ENCODE data around the gene URB2. TPM values are rescaled to one million over a fixed set of nuclear protein-coding genes. Genes with fewer than 3 reads are reported as not detected.

URB2 gene
- polyA plus RNA-seq, 1 donor, result 6.7 TPM

DNA sequence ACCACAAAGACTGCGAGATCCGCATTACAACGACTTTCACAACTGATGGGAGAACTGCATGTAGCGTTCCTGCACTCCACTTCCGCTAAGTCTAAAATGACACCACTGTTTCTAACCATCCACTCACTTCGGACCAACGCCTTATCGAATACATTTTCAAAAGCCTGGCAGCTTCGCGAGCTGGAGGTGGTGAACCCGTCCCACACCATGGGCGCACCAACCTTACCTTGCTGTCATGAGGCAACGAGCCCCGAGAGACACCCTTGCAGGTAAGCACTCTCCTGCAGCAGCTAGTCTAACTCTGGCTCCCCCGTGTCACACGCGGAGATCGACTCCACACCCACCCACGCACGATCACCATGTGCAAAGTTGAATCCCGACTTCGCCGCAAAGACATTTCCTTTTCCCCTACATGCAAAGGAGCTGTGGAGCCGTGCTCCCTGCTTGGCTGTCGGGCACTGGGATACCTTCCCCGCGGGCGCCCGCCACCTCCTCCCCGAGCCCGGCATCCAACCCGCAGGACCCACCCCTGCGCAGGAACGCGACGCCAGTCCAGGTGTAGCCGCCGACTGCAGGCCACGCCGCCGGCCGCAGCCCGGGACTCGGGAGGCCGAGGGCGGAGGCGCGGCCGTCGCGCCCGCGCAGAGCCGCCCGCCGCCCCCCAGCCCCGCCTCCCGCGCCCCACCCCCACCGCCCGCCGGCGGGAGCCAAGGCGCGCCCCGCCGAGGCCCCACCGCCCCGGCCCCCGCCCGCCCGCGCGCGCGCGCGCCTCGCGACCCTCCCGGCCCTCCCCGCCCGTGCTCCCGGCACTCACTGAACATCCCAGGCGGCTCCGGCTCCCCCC is 754 bp upstream of the URB2 start:
- no peaks in the 10 kb centered on the region for H3K9me3 ChIP-seq (ENCODE audit: control insufficient read depth, low read depth, low read length)
- peak overlapping the region; percentile 68 for H3K4me3 ChIP-seq (ENCODE audit: low read length)
- peaks cover 9% of the 10 kb centered on the region for H3K4me1 ChIP-seq (ENCODE audit: control insufficient read depth, insufficient read depth, low read length)
- peak overlapping the region; percentile 34 for H3K27ac ChIP-seq (ENCODE audit: low read length)
- H3K27me3 ChIP-seq (ENCODE audit: control insufficient read depth, insufficient read depth, low read length), result no peaks in the 10 kb centered on the region
- WGBS (ENCODE audit: insufficient coverage, low lambda C conversion rate), result no CpG with 5 or more reads among the region's 86 CpGs
- DNase-seq, result peak; percentile 37 to 75
- no peaks in the 10 kb centered on the region for H3K36me3 ChIP-seq (ENCODE audit: control insufficient read depth, insufficient read depth, low read length)

GRCh38 chr1:229627003-229627402 is 956 bp downstream of the URB2 start:
- Histone ChIP-seq H3K4me3 (ENCODE audit: low read length) (peak overlapping the region; percentile 86), H3K27me3 (ENCODE audit: control insufficient read depth, insufficient read depth, low read length) (no peaks in the 10 kb centered on the region), H3K4me1 (ENCODE audit: control insufficient read depth, insufficient read depth, low read length) (peaks cover 9% of the 10 kb centered on the region), H3K36me3 (ENCODE audit: control insufficient read depth, insufficient read depth, low read length) (no peaks in the 10 kb centered on the region), H3K27ac (ENCODE audit: low read length) (no peak overlapping the region), H3K9me3 (ENCODE audit: control insufficient read depth, low read depth, low read length) (no peaks in the 10 kb centered on the region)
- no peak for DNase-seq
- 13% methylated on average over 3 of the region's 4 CpGs for WGBS (ENCODE audit: insufficient coverage, low lambda C conversion rate)

- no peaks in the 10 kb centered on the region for H3K9me3 ChIP-seq (ENCODE audit: control insufficient read depth, low read depth, low read length)
- DNase-seq, result no peak
- WGBS (ENCODE audit: insufficient coverage, low lambda C conversion rate), result 80% methylated on average over 1 of the region's 2 CpGs
Measured at GRCh38 chr1:229629261-229629660, 3.2 kb downstream of the URB2 start.

DNA sequence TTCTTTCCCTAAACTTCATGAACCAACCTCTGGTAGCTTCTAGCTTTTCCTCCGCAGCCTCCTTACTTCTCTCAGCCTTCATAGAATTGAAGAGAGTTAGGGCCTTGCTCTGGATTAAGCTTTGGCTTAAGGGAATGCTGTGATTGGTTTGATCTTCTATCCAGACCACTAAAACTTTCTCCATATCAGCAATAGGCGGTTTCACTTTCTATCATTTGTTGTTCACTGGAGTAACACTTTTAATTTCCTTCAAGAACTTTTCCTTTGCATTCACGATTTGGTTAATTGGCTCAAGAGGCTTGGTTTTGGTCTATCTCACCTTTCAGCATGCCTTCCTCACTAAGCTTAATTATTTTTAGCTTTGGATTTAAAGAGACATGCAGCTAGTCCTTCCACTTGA is 5.1 kb downstream of the URB2 start:
- no peak overlapping the region for H3K27ac ChIP-seq (ENCODE audit: low read length)
- no peak overlapping the region for H3K4me3 ChIP-seq (ENCODE audit: low read length)
- 83% methylated on average over 1 of the region's 3 CpGs for WGBS (ENCODE audit: insufficient coverage, low lambda C conversion rate)
- H3K4me1 ChIP-seq (ENCODE audit: control insufficient read depth, insufficient read depth, low read length), result peaks cover 4% of the 10 kb centered on the region
- no peaks in the 10 kb centered on the region for H3K27me3 ChIP-seq (ENCODE audit: control insufficient read depth, insufficient read depth, low read length)
- peaks cover 19% of the 10 kb centered on the region for H3K36me3 ChIP-seq (ENCODE audit: control insufficient read depth, insufficient read depth, low read length)
- no peaks in the 10 kb centered on the region for H3K9me3 ChIP-seq (ENCODE audit: control insufficient read depth, low read depth, low read length)
- no peak for DNase-seq

More at GRCh38 chr1:229629261-229629660, 3.2 kb downstream of the URB2 start:
- no peak overlapping the region for H3K4me3 ChIP-seq (ENCODE audit: low read length)
- H3K27ac ChIP-seq (ENCODE audit: low read length), result no peak overlapping the region
- H3K36me3 ChIP-seq (ENCODE audit: control insufficient read depth, insufficient read depth, low read length), result peaks cover 5% of the 10 kb centered on the region
- H3K4me1 ChIP-seq (ENCODE audit: control insufficient read depth, insufficient read depth, low read length), result peaks cover 8% of the 10 kb centered on the region
- H3K27me3 ChIP-seq (ENCODE audit: control insufficient read depth, insufficient read depth, low read length), result no peaks in the 10 kb centered on the region

DNA sequence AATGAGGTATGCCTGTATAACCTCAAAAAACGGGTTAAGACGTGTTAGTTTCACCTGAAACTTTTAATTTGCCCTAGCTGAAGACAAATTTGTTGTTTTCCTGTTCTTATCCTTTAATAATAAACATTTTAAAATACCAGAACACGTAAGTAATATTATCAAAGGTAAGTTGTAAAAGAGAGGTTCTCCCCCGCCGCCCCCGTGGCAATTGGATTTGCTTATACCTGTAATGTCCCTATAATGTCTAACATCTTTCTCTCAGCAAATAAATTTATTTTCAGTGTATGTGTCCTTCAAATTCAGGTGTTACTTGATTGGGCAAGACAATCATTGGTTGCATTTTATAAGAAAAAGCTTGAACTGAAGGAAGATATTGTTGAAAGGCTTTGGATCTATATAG is 5.9 kb downstream of the URB2 start:
- peaks cover 4% of the 10 kb centered on the region for H3K4me1 ChIP-seq (ENCODE audit: control insufficient read depth, insufficient read depth, low read length)
- no peak for DNase-seq
- no peak overlapping the region for H3K27ac ChIP-seq (ENCODE audit: low read length)
- H3K27me3 ChIP-seq (ENCODE audit: control insufficient read depth, insufficient read depth, low read length), result no peaks in the 10 kb centered on the region
- peaks cover 28% of the 10 kb centered on the region for H3K36me3 ChIP-seq (ENCODE audit: control insufficient read depth, insufficient read depth, low read length)
- H3K9me3 ChIP-seq (ENCODE audit: control insufficient read depth, low read depth, low read length), result no peaks in the 10 kb centered on the region
- H3K4me3 ChIP-seq (ENCODE audit: low read length), result no peak overlapping the region
- 100% methylated on average over 2 of the region's 6 CpGs for WGBS (ENCODE audit: insufficient coverage, low lambda C conversion rate)

- no peaks in the 10 kb centered on the region for H3K27me3 ChIP-seq (ENCODE audit: control insufficient read depth, insufficient read depth, low read length)
- DNase-seq, result no peak
- no peak overlapping the region for H3K27ac ChIP-seq (ENCODE audit: low read length)
- H3K4me3 ChIP-seq (ENCODE audit: low read length), result no peak overlapping the region
- no peaks in the 10 kb centered on the region for H3K4me1 ChIP-seq (ENCODE audit: control insufficient read depth, insufficient read depth, low read length)
- no peaks in the 10 kb centered on the region for H3K9me3 ChIP-seq (ENCODE audit: control insufficient read depth, low read depth, low read length)
- no CpG with 5 or more reads among the region's 9 CpGs for WGBS (ENCODE audit: insufficient coverage, low lambda C conversion rate)
- H3K36me3 ChIP-seq (ENCODE audit: control insufficient read depth, insufficient read depth, low read length), result peaks cover 48% of the 10 kb centered on the region
Measured at GRCh38 chr1:229636042-229636441, 10.0 kb downstream of the URB2 start.

DNA sequence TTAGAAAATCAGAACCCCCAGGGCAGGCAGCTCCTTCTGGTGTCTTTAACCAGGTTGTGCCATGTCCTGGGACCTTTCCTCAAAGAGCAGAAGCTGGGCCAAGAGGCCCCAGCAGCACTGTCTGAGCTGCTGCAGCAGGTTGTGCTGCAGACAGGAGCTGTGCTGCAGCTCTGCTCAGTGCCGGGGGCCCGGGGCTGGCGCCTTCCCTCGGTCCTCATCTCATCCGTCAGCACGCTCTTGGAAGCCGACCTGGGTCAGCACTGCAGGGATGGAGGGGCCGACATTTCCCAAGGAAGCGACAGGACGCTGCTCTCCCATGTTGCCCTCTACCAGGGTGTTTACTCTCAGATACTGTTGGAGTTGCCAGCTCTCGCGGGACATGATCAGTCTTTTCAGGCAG is 11.7 kb downstream of the URB2 start:
- H3K36me3 ChIP-seq (ENCODE audit: control insufficient read depth, insufficient read depth, low read length), result peaks cover 47% of the 10 kb centered on the region
- no peaks in the 10 kb centered on the region for H3K4me1 ChIP-seq (ENCODE audit: control insufficient read depth, insufficient read depth, low read length)
- 60% methylated on average over 1 of the region's 12 CpGs for WGBS (ENCODE audit: insufficient coverage, low lambda C conversion rate)
- H3K27me3 ChIP-seq (ENCODE audit: control insufficient read depth, insufficient read depth, low read length), result no peaks in the 10 kb centered on the region
- no peak overlapping the region for H3K27ac ChIP-seq (ENCODE audit: low read length)
- no peak overlapping the region for H3K4me3 ChIP-seq (ENCODE audit: low read length)
- H3K9me3 ChIP-seq (ENCODE audit: control insufficient read depth, low read depth, low read length), result no peaks in the 10 kb centered on the region
- DNase-seq, result no peak

- Histone ChIP-seq H3K9me3 (ENCODE audit: control insufficient read depth, low read depth, low read length) (no peaks in the 10 kb centered on the region), H3K4me1 (ENCODE audit: control insufficient read depth, insufficient read depth, low read length) (no peaks in the 10 kb centered on the region), H3K27me3 (ENCODE audit: control insufficient read depth, insufficient read depth, low read length) (no peaks in the 10 kb centered on the region), H3K27ac (ENCODE audit: low read length) (no peak overlapping the region), H3K36me3 (ENCODE audit: control insufficient read depth, insufficient read depth, low read length) (peaks cover 54% of the 10 kb centered on the region), H3K4me3 (ENCODE audit: low read length) (no peak overlapping the region)
- no peak for DNase-seq
- WGBS (ENCODE audit: insufficient coverage, low lambda C conversion rate), result no CpG with 5 or more reads among the region's 12 CpGs
Measured at GRCh38 chr1:229640455-229640854, 14.4 kb downstream of the URB2 start.

DNA sequence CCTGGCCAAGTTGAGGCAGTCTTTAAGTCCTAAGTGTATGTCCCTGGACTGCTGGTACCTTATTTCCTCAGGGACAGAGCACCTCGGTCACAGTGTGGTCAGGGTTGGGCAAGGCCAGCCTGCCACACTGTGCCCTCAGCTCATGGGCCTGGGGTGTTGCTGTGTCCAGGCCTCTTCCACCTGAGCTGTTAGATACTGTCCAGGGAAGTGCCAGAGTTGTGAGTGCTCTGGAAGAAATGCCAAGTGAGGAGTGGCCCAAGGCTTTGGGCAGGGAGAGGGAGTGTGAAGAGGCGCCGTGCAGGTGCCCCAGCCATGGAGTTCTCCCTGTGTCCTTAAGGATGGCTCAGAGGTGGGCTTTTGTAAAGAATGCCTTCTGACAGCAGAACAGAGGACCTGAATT is 15.3 kb downstream of the URB2 start:
- H3K9me3 ChIP-seq (ENCODE audit: control insufficient read depth, low read depth, low read length), result no peaks in the 10 kb centered on the region
- no peak overlapping the region for H3K27ac ChIP-seq (ENCODE audit: low read length)
- H3K36me3 ChIP-seq (ENCODE audit: control insufficient read depth, insufficient read depth, low read length), result peaks cover 54% of the 10 kb centered on the region
- H3K4me3 ChIP-seq (ENCODE audit: low read length), result no peak overlapping the region
- H3K4me1 ChIP-seq (ENCODE audit: control insufficient read depth, insufficient read depth, low read length), result no peaks in the 10 kb centered on the region
- no CpG with 5 or more reads among the region's 3 CpGs for WGBS (ENCODE audit: insufficient coverage, low lambda C conversion rate)
- no peak for DNase-seq
- no peaks in the 10 kb centered on the region for H3K27me3 ChIP-seq (ENCODE audit: control insufficient read depth, insufficient read depth, low read length)

DNA sequence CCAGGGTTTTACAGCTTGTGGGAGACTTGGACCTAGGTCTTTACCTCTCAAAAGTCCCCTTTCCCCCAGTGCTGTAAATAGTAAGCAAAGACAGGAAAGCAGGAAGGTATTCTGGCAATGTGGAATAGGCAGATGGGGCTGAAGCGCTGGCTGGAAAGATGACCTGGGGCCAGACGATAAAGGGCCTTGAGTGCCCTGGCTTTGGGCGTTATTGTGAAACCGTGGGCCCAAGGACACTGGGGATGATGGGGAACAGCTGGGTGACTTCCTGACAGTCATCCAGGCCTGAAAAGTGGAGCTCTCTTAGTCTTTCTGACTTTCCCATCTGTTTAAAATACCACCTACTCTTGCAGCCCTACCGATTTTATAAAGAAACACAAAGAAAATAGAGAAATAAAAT is 16.3 kb downstream of the URB2 start:
- 56% methylated on average over 1 of the region's 5 CpGs for WGBS (ENCODE audit: insufficient coverage, low lambda C conversion rate)
- DNase-seq, result no peak
- Histone ChIP-seq H3K27me3 (ENCODE audit: control insufficient read depth, insufficient read depth, low read length) (no peaks in the 10 kb centered on the region), H3K36me3 (ENCODE audit: control insufficient read depth, insufficient read depth, low read length) (peaks cover 53% of the 10 kb centered on the region), H3K4me3 (ENCODE audit: low read length) (no peak overlapping the region), H3K27ac (ENCODE audit: low read length) (no peak overlapping the region), H3K4me1 (ENCODE audit: control insufficient read depth, insufficient read depth, low read length) (no peaks in the 10 kb centered on the region), H3K9me3 (ENCODE audit: control insufficient read depth, low read depth, low read length) (no peaks in the 10 kb centered on the region)

GRCh38 chr1:229642970-229643369 is 16.9 kb downstream of the URB2 start:
- Histone ChIP-seq H3K27me3 (ENCODE audit: control insufficient read depth, insufficient read depth, low read length) (no peaks in the 10 kb centered on the region), H3K27ac (ENCODE audit: low read length) (no peak overlapping the region), H3K4me1 (ENCODE audit: control insufficient read depth, insufficient read depth, low read length) (no peaks in the 10 kb centered on the region), H3K4me3 (ENCODE audit: low read length) (no peak overlapping the region), H3K36me3 (ENCODE audit: control insufficient read depth, insufficient read depth, low read length) (peaks cover 53% of the 10 kb centered on the region), H3K9me3 (ENCODE audit: control insufficient read depth, low read depth, low read length) (no peaks in the 10 kb centered on the region)
- no peak for DNase-seq
- WGBS (ENCODE audit: insufficient coverage, low lambda C conversion rate), result no CpG with 5 or more reads among the region's 4 CpGs
